A549 (cell line): ENCODE measurements around the gene LRRC59. TPM values are rescaled to one million over a fixed set of nuclear protein-coding genes. Genes with fewer than 3 reads are reported as not detected.

Experiments used
- ATAC-seq, 2 experiments: fragments of 200-7000 bp in 1 of 2; fragments of >200 bp in 1 of 2; cut with Nextera tagmentation in 1 of 2; cut with Tn5 transposase in 1 of 2; 3 replicates each; pipeline versions ENCODE4 v1.8.0 to v1.9.1; 2018 to 2020; ENCODE audit warnings: mild to moderate bottlenecking in 1 of 2, moderate library complexity in 1 of 2
- CTCF ChIA-PET: fragments of 300-600 bp; sonication (Branson Sonifier 250); formaldehyde crosslinking; extraction: SDS; loops from one replicate; lab custom pipeline; 2021; ENCODE audit warnings: antibody characterized with exemption, inconsistent platforms; lab: Yijun Ruan, JAX
- POLR2A ChIA-PET: fragments of 350-600 bp; formaldehyde crosslinking; extraction: SDS; loops from one replicate; lab custom pipeline; 2021; ENCODE audit warnings: antibody characterized with exemption, inconsistent platforms; lab: Yijun Ruan, JAX
- DNase-seq, 2 experiments: peaks; one replicate each; pipeline versions ENCODE4 v3.0.0 to v3.0.0-alpha.2; 2011 to 2016; ENCODE audit warnings: low read depth in 1 of 2, low spot score in 1 of 2
- FAIRE-seq: peaks from 2 replicates; lab custom pipeline; 2011; peaks lifted over from hg19 to GRCh38; lab: Jason Lieb, UNC
- H3K27ac ChIP-seq, 2 experiments: fragments of >200 bp; sonication (Bioruptor Twin); formaldehyde crosslinking; 3 replicates each; pipeline ENCODE4 v1.5.1; 2016 to 2017
- H3K4me1 ChIP-seq: fragments of >200 bp; sonication (Bioruptor Twin); formaldehyde crosslinking; 3 replicates; pipeline ENCODE4 v1.6.1; 2016
- H3K4me2 ChIP-seq: fragments of >200 bp; sonication (Bioruptor Twin); formaldehyde crosslinking; 3 replicates; pipeline ENCODE4 v1.6.1; 2016
- H3K4me3 ChIP-seq: fragments of >200 bp; sonication (Bioruptor Twin); formaldehyde crosslinking; 3 replicates; pipeline ENCODE4 v1.5.1; 2016
- H3K9me3 ChIP-seq: fragments of >200 bp; sonication (Bioruptor Twin); formaldehyde crosslinking; 3 replicates; pipeline ENCODE4 v1.6.1; 2016
- BHLHE40 ChIP-seq: IDR thresholded peaks from 2 replicates; pipeline ENCODE4 v1.6.1; 2012; ENCODE audit warnings: low read depth, low read length, inconsistent platforms
- CBX2 ChIP-seq: fragments of 200-600 bp; sonication (generic); IDR thresholded peaks from 2 replicates; pipeline ENCODE4 v1.6.1; 2016; ENCODE audit warnings: low read depth, mild to moderate bottlenecking, borderline replicate concordance
- EHMT2 ChIP-seq: fragments of 200-600 bp; sonication (generic); IDR thresholded peaks from 2 replicates; pipeline ENCODE4 v1.6.1; 2016; ENCODE audit warnings: antibody characterized with exemption, low read depth, mild to moderate bottlenecking, moderate library complexity
- FOSB ChIP-seq: fragments of 250-450 bp; sonication (Bioruptor Pico); IDR thresholded peaks from 2 replicates; pipeline ENCODE4 v1.5.0; 2020; ENCODE audit warnings: mild to moderate bottlenecking, moderate library complexity
- GATA3 ChIP-seq: IDR thresholded peaks from 2 replicates; pipeline ENCODE4 v1.6.1; 2012; ENCODE audit warnings: borderline replicate concordance
- JUNB ChIP-seq: fragments of >200 bp; sonication (Bioruptor Twin); formaldehyde crosslinking; IDR thresholded peaks from 2 replicates; pipeline ENCODE4 v1.6.1; 2016
- MAFK ChIP-seq: fragments of 450-650 bp; IDR thresholded peaks from 2 replicates; pipeline ENCODE4 v1.6.1; 2014; ENCODE audit not compliant: partially characterized antibody
- NFE2L2 ChIP-seq: fragments of 150-350 bp; conservative IDR thresholded peaks from 2 replicates; pipeline ENCODE4 v1.6.1; 2014; ENCODE audit warnings: low read length
- RAD21 ChIP-seq, 2 experiments: fragments of >200 bp in 1 of 2; sonication (Bioruptor Twin) in 1 of 2; formaldehyde crosslinking in 1 of 2; IDR thresholded peaks in 1 of 2; conservative IDR thresholded peaks in 1 of 2; 2 replicates in 1 of 2; 3 replicates in 1 of 2; pipeline ENCODE4 v1.6.1; 2012 to 2018; ENCODE audit warnings: inconsistent platforms in 1 of 2
- RNF2 ChIP-seq: fragments of 200-600 bp; sonication (generic); IDR thresholded peaks from 2 replicates; pipeline ENCODE4 v1.6.1; 2016; ENCODE audit warnings: low read depth, mild to moderate bottlenecking, antibody characterized with exemption, moderate library complexity, borderline replicate concordance
- TP53 ChIP-seq: fragments of 250-450 bp; sonication (Bioruptor Pico); IDR thresholded peaks from 2 replicates; pipeline ENCODE4 v1.5.0; 2021; ENCODE audit warnings: mild to moderate bottlenecking, moderate library complexity
- ZC3H11A ChIP-seq: fragments of 450-650 bp; IDR thresholded peaks from 2 replicates; pipeline ENCODE4 v1.6.1; 2014; ENCODE audit warnings: antibody characterized with exemption, mild to moderate bottlenecking
- WGBS: methylation state at CpG from one replicate; pipeline ENCODE4 v1.1.6; 2017; ENCODE audit errors: missing lambda C conversion rate; 5-methylcytosine and 5-hydroxymethylcytosine counted together
- polyA plus RNA-seq, 4 experiments: library from polyadenylated mRNA; depleted of rRNA in 3 of 4; stranded (reverse); fragments of >200 nt; fragmentation: RNase III in 1 of 4; extraction: RNeasy Plus Mini Kit Qiagen cat#74134 plus additional on column Dnase treatment in 1 of 4; gene quantifications; 2 replicates in 3 of 4; 3 replicates in 1 of 4; pipeline ENCODE4 v1.2.3, GENCODE V29; 2011 to 2017
- TF ChIP-seq, protein P1 (sequence below): fragments of 200-600 bp; sonication (generic); IDR thresholded peaks from 2 replicates; pipeline ENCODE4 v1.6.1; 2016; ENCODE audit warnings: antibody characterized with exemption, mild to moderate bottlenecking, moderate library complexity
- TF ChIP-seq, protein P2 (sequence below): fragments of >200 bp; sonication (Bioruptor Twin); formaldehyde crosslinking; IDR thresholded peaks from 2 replicates; pipeline ENCODE4 v1.6.1; 2016
- TF ChIP-seq, protein P3 (sequence below): IDR thresholded peaks from 2 replicates; pipeline ENCODE4 v1.6.1; 2012
- TF ChIP-seq, protein P4 (sequence below): fragments of 150-350 bp; IDR thresholded peaks from 2 replicates; pipeline ENCODE4 v1.6.1; 2014; ENCODE audit warnings: low read depth, mild to moderate bottlenecking, low read length

Gene LRRC59
- polyA plus RNA-seq, 2 of the 4 experiments (the other 2 are of a cell fraction), result 209 to 228 TPM

DNA sequence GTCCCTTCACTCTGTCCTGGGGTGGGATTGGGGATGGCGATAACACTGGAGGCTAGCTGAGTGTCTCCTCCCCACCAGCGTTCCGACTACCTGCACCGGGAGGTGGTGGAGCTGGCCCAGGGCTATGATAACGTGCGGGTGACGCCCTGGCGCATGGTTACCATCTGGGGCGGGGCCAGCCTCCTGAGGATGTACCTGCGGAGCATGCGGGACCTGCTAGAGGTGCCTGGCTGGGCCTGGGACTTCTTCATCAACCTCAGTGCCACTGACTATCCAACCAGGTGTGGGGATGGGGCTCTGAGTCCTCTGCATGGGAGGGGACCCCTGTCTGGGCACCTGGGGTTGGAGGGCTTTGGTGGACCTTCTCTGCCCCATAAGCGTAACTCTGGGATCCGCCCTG lies 42.5 kb downstream of the LRRC59 start:
- POLR2A ChIA-PET, result no interaction called here
- DNase-seq (no peak), FAIRE-seq (no peak), ATAC-seq (no peak)
- Histone ChIP-seq H3K4me1 (no peaks in the 10 kb centered on the region), H3K4me2 (no peak overlapping the region), H3K27ac (no peak overlapping the region), H3K4me3 (no peak overlapping the region), H3K9me3 (no peaks in the 10 kb centered on the region)
- WGBS, result 83% methylated on average over 13 of the region's 13 CpGs
- CTCF ChIA-PET, result interaction anchor here (0.6 to 2.6 kb wide), 5 partner anchors 12 to 359 kb away, joined by 3 to 8 read pairs (median 3); partner anchors contain the start of gene LRRC59
- TF ChIP-seq NFE2L2, result no peak
- TF ChIP-seq, protein P1, sequence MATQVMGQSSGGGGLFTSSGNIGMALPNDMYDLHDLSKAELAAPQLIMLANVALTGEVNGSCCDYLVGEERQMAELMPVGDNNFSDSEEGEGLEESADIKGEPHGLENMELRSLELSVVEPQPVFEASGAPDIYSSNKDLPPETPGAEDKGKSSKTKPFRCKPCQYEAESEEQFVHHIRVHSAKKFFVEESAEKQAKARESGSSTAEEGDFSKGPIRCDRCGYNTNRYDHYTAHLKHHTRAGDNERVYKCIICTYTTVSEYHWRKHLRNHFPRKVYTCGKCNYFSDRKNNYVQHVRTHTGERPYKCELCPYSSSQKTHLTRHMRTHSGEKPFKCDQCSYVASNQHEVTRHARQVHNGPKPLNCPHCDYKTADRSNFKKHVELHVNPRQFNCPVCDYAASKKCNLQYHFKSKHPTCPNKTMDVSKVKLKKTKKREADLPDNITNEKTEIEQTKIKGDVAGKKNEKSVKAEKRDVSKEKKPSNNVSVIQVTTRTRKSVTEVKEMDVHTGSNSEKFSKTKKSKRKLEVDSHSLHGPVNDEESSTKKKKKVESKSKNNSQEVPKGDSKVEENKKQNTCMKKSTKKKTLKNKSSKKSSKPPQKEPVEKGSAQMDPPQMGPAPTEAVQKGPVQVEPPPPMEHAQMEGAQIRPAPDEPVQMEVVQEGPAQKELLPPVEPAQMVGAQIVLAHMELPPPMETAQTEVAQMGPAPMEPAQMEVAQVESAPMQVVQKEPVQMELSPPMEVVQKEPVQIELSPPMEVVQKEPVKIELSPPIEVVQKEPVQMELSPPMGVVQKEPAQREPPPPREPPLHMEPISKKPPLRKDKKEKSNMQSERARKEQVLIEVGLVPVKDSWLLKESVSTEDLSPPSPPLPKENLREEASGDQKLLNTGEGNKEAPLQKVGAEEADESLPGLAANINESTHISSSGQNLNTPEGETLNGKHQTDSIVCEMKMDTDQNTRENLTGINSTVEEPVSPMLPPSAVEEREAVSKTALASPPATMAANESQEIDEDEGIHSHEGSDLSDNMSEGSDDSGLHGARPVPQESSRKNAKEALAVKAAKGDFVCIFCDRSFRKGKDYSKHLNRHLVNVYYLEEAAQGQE, result no peak

DNA sequence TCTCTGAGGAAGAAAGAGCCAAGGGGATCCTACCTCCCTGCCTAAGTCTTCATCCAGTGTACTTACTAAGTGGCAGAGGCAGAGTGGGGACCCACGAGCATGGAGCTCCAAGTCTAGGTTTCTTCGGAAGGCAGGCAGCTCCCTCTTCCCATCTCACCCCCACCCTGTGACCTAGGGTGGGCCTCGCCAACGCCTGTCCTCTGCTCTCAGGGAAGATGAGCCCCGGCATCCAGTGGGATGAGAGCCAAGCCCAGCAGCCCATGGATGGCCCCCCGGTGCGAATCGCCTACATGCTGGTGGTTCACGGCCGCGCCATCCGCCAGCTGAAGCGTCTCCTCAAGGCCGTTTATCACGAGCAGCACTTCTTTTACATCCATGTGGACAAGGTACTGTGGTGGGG lies 43.1 kb downstream of the LRRC59 start:
- H3K27ac ChIP-seq, result no peak overlapping the region
- no peak for DNase-seq
- no peak for FAIRE-seq
- no peak for ATAC-seq
- no peak overlapping the region for H3K4me2 ChIP-seq
- TF ChIP-seq, protein P2, sequence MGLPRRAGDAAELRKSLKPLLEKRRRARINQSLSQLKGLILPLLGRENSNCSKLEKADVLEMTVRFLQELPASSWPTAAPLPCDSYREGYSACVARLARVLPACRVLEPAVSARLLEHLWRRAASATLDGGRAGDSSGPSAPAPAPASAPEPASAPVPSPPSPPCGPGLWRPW, result no peak
- TF ChIP-seq, protein P1, result no peak
- no peak for TF ChIP-seq JUNB
- no peak for TF ChIP-seq ZC3H11A
- TF ChIP-seq, protein P3, sequence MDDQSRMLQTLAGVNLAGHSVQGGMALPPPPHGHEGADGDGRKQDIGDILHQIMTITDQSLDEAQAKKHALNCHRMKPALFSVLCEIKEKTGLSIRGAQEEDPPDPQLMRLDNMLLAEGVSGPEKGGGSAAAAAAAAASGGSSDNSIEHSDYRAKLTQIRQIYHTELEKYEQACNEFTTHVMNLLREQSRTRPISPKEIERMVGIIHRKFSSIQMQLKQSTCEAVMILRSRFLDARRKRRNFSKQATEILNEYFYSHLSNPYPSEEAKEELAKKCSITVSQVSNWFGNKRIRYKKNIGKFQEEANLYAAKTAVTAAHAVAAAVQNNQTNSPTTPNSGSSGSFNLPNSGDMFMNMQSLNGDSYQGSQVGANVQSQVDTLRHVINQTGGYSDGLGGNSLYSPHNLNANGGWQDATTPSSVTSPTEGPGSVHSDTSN, result no peak
- TF ChIP-seq, protein P4, sequence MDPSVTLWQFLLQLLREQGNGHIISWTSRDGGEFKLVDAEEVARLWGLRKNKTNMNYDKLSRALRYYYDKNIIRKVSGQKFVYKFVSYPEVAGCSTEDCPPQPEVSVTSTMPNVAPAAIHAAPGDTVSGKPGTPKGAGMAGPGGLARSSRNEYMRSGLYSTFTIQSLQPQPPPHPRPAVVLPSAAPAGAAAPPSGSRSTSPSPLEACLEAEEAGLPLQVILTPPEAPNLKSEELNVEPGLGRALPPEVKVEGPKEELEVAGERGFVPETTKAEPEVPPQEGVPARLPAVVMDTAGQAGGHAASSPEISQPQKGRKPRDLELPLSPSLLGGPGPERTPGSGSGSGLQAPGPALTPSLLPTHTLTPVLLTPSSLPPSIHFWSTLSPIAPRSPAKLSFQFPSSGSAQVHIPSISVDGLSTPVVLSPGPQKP, result no peak
- TF ChIP-seq FOSB (CRISPR knock-in tag), result no peak
- TF ChIP-seq CBX2, result no peak
- no peak for TF ChIP-seq MAFK
- TF ChIP-seq TP53, result no peak
- no peak for TF ChIP-seq BHLHE40
- no peak for TF ChIP-seq RNF2
- TF ChIP-seq GATA3, result no peak
- TF ChIP-seq EHMT2, result no peak
- no peak for TF ChIP-seq RAD21 (conservative IDR thresholded peaks at IDR 0.05 in 1 of 2, IDR thresholded peaks at IDR 0.05 in 1 of 2)
- 94% methylated on average over 15 of the region's 15 CpGs for WGBS
- H3K4me3 ChIP-seq, result no peak overlapping the region
- ChIA-PET POLR2A (no interaction called here), CTCF (interaction anchor here (0.6 to 2.6 kb wide), 5 partner anchors 8 to 358 kb away, joined by 3 to 8 read pairs (median 4); partner anchors contain the start of gene LRRC59)
- no peaks in the 10 kb centered on the region for H3K4me1 ChIP-seq
- H3K9me3 ChIP-seq, result no peaks in the 10 kb centered on the region
